Sigmoid colon (tissue), 4 donors: ENCODE results near the gene CHAF1B.

ENCODE experiments used
- CTCF ChIP-seq, 4 experiments: fragments of 450-650 bp in 3 of 4; fragments of 200-600 bp in 1 of 4; IDR thresholded peaks; one replicate each; pipeline ENCODE4 v1.5.1; 2016 to 2019; ENCODE audit warnings: antibody characterized with exemption in 4 of 4, mild to moderate bottlenecking in 3 of 4, moderate library complexity in 2 of 4
- POLR2AphosphoS5 ChIP-seq, 4 donors: sonication (generic); formaldehyde crosslinking; IDR thresholded peaks; one replicate each; pipeline ENCODE4 v1.6.1; 2017; ENCODE audit warnings: antibody characterized with exemption in 4 of 4

GRCh38 chr21:36424592-36424991, 39.4 kb downstream of the CHAF1B start:
- TF ChIP-seq CTCF (IDR thresholded peaks at IDR 0.05) (no peak), POLR2AphosphoS5 (IDR thresholded peaks at IDR 0.05) (no peak)
